IPS-18a (cell line): Measurements from ENCODE around the gene BCO2.
"Not testable (repeated sequence)": the region's sequence is repeated elsewhere in the genome, so short reads cannot be mapped to it uniquely, and the experiment has no call there.

ENCODE experiments used
- H3K27ac ChIP-seq: one replicate; pipeline ENCODE4 v1.5.1; 2013; ENCODE audit warnings: low read length
- H3K27me3 ChIP-seq: one replicate; pipeline ENCODE4 v1.6.1; 2013; ENCODE audit warnings: mild to moderate bottlenecking, low read length; ENCODE audit not compliant: control insufficient read depth, insufficient read depth
- H3K36me3 ChIP-seq: one replicate; pipeline ENCODE4 v1.6.1; 2013; ENCODE audit warnings: low read depth, low read length; ENCODE audit not compliant: control insufficient read depth
- H3K4me1 ChIP-seq: one replicate; pipeline ENCODE4 v1.6.1; 2013; ENCODE audit warnings: low read depth, low read length; ENCODE audit not compliant: control insufficient read depth
- H3K4me3 ChIP-seq: one replicate; pipeline ENCODE4 v1.5.1; 2013; ENCODE audit warnings: low read length
- H3K9ac ChIP-seq: one replicate; pipeline ENCODE4 v1.6.1; 2013; ENCODE audit warnings: mild to moderate bottlenecking, low read length, moderate library complexity
- H3K9me3 ChIP-seq: one replicate; pipeline ENCODE4 v1.6.1; 2013; ENCODE audit warnings: low read depth, low read length; ENCODE audit not compliant: control insufficient read depth

The BCO2 gene

GRCh38 chr11:112159098-112160065 lies 15.9 kb upstream of the BCO2 start:
- no peak overlapping the region for H3K4me3 ChIP-seq
- H3K9ac ChIP-seq = no peak overlapping the region
- H3K36me3 ChIP-seq = no peaks in the 10 kb centered on the region
- H3K9me3 ChIP-seq = no peaks in the 10 kb centered on the region
- no peaks in the 10 kb centered on the region for H3K27me3 ChIP-seq
- H3K27ac ChIP-seq = no peak overlapping the region
- H3K4me1 ChIP-seq = peaks cover 4% of the 10 kb centered on the region

GRCh38 chr11:112160091-112160848 lies 15.0 kb upstream of the BCO2 start:
- H3K27ac ChIP-seq = no peak overlapping the region
- no peaks in the 10 kb centered on the region for H3K9me3 ChIP-seq
- H3K4me3 ChIP-seq = no peak overlapping the region
- H3K4me1 ChIP-seq = peaks cover 4% of the 10 kb centered on the region
- no peaks in the 10 kb centered on the region for H3K36me3 ChIP-seq
- H3K9ac ChIP-seq = no peak overlapping the region
- H3K27me3 ChIP-seq = no peaks in the 10 kb centered on the region

DNA sequence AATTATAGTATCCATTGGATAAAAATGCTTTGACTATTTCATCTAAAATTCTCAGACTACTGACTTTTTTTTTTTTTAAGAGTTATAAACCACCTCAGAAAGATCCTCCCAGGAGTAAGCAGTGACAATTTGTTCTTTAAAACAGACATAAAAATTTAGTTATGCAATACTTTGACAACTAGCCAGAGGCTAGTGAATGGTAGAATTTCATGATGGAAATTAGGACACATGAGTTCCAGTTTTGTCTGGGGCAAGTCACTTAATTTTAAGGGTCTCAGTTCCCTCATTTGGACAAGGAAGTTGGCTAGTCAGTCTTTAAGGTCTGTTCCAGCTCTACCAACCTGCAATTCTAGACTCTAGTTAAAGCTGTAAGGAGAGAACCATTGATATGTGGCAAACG lies 14.3 kb upstream of the BCO2 start:
- Histone ChIP-seq H3K4me1 (peaks cover 4% of the 10 kb centered on the region), H3K36me3 (no peaks in the 10 kb centered on the region), H3K27ac (no peak overlapping the region), H3K4me3 (no peak overlapping the region), H3K9me3 (no peaks in the 10 kb centered on the region), H3K27me3 (no peaks in the 10 kb centered on the region), H3K9ac (no peak overlapping the region)

DNA sequence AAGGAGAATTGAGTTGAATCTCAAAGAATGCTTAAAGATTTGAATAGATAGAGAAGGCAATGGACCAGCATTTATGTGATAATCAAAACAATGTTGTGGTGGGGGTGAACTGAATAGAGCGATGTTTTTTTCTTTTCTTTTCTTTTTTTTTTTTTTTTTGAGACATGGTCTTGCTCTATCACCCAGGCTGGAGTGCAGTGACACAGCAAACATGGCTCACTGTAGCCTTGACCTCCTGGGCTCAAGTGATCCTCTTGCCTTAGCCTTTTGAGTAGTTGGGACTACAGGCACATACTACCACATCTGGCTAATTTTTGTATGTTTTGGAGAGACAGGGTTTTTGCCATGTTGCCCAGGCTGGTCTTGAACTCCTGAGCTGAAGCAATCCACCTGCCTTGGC lies 13.1 kb upstream of the BCO2 start:
- H3K27me3 ChIP-seq, H3K9me3 ChIP-seq, H3K4me3 ChIP-seq, H3K36me3 ChIP-seq, H3K9ac ChIP-seq, H3K4me1 ChIP-seq, H3K27ac ChIP-seq: not testable (repeated sequence)

GRCh38 chr11:112162761-112163546 lies 12.4 kb upstream of the BCO2 start:
- Histone ChIP-seq H3K4me3 (no peak overlapping the region), H3K27me3 (no peaks in the 10 kb centered on the region), H3K36me3 (no peaks in the 10 kb centered on the region), H3K27ac (no peak overlapping the region), H3K4me1 (peaks cover 4% of the 10 kb centered on the region), H3K9ac (no peak overlapping the region), H3K9me3 (no peaks in the 10 kb centered on the region)

DNA sequence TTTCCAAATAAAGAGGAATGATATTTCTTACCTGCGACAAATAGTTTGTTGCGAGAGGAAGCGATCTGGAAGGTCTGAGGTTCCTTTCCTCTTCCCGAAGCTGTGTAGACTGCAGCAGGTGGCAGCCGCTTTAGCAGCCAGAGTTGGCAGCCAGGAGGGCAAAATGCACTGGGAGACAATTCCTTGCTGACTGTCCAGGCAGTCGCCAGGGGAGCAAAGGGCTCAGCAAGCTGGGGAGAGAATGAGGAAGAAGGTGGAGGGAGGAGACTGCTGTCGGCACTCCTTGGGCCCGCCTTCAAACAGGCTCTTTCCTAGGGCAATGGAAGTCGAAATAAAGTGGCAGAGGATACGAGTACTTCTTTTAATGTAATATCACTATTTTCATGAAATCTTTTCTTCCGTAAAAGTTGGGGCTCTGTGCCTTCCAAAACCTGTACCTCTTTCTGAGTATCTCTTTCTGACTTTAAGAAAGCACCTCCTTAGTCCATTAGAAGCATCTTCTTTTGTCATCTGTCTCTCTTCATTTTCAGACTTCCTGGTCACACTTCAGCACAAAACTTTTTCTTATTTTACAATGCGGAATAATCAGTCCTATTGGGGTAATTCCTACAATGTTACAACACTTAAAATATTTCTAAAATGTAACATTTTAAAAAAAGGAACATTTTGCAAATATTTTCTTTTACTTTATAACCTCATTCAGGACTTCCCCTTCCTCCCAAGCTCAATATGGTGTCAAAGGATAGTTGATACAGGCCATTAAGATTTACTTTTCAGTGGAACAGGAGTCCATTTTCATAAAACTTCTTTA lies 11.2 kb upstream of the BCO2 start, which contains the start of gene IL18:
Gene IL18 (minus strand): TSS at position 220 of the 811 bp plus-strand sequence. CDS start 9,041 bp downstream, outside the sequence.
- H3K4me3 ChIP-seq = no peak within 1 kb of the TSS
- H3K27ac ChIP-seq = no peak within 1 kb of the TSS
- H3K9ac ChIP-seq = no peak within 1 kb of the TSS
- H3K27me3 ChIP-seq = no peaks in the 10 kb centered on the region
- no peaks in the 10 kb centered on the region for H3K36me3 ChIP-seq
- H3K9me3 ChIP-seq = no peaks in the 10 kb centered on the region
- H3K4me1 ChIP-seq = peaks cover 4% of the 10 kb centered on the region

GRCh38 chr11:112165049-112165448 lies 10.3 kb upstream of the BCO2 start:
- Histone ChIP-seq H3K4me1 (peaks cover 4% of the 10 kb centered on the region), H3K4me3 (no peak overlapping the region), H3K9me3 (no peaks in the 10 kb centered on the region), H3K27me3 (no peaks in the 10 kb centered on the region), H3K27ac (no peak overlapping the region), H3K36me3 (no peaks in the 10 kb centered on the region), H3K9ac (no peak overlapping the region)

GRCh38 chr11:112166562-112166961 lies 8.8 kb upstream of the BCO2 start:
- no peaks in the 10 kb centered on the region for H3K27me3 ChIP-seq
- no peaks in the 10 kb centered on the region for H3K9me3 ChIP-seq
- H3K9ac ChIP-seq = no peak overlapping the region
- peaks cover 4% of the 10 kb centered on the region for H3K4me1 ChIP-seq
- no peak overlapping the region for H3K4me3 ChIP-seq
- H3K36me3 ChIP-seq = no peaks in the 10 kb centered on the region
- H3K27ac ChIP-seq = no peak overlapping the region

- Histone ChIP-seq H3K9ac (no peak within 1 kb of the TSS), H3K4me3 (no peak within 1 kb of the TSS), H3K27ac (no peak within 1 kb of the TSS), H3K36me3 (no peaks in the 10 kb centered on the region), H3K4me1 (peaks cover 4% of the 10 kb centered on the region), H3K27me3 (no peaks in the 10 kb centered on the region), H3K9me3 (no peaks in the 10 kb centered on the region)
Observed at GRCh38 chr11:112167145-112167544, 8.2 kb upstream of the BCO2 start, which contains the start of gene TEX12. TSS of gene TEX12 (plus strand) at chr11:112167372. CDS start at chr11:112169269, 1,897 bp downstream.

- no peaks in the 10 kb centered on the region for H3K36me3 ChIP-seq
- H3K4me3 ChIP-seq = no peak overlapping the region
- H3K27ac ChIP-seq = no peak overlapping the region
- no peaks in the 10 kb centered on the region for H3K27me3 ChIP-seq
- H3K9me3 ChIP-seq = no peaks in the 10 kb centered on the region
- H3K4me1 ChIP-seq = peaks cover 6% of the 10 kb centered on the region
- no peak overlapping the region for H3K9ac ChIP-seq
Observed at GRCh38 chr11:112172362-112172994, 2.8 kb upstream of the BCO2 start.
